Measurements from ENCODE around the gene ACAA2. TPM values are rescaled to one million over a fixed set of nuclear protein-coding genes. Genes with fewer than 3 reads are reported as not detected.
A peak's percentile ranks its signal among the peaks of the same experiment; 100 is the strongest.

Gene ACAA2
- polyA plus RNA-seq, 3 donors = 20.8 to 109 (median 97.6) TPM

DNA sequence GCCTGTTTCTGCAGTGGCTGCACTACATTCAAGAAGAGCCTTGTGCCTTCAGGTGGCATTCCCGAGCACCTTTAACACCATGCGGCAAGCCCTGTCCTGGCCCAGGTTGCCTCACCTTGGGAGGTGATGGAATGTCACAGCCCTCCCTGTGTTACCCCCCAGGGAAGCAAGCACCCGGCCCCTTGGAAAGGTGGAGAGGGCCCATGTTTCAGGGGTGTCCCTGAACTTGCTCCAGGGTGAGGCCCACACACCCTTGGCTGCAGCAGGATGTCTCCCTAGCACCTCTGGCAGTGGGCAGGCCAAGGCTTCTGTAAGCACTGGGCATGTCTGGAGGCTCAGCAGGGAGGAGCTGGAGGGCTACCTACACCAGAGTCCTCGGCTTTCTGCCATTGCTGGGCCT lies 29.3 kb upstream of the ACAA2 start:
- no peaks in the 10 kb centered on the region for H3K27me3 ChIP-seq (ENCODE audit: control insufficient read depth in 2 of 2, insufficient read depth in 2 of 2, low read length in 2 of 2)
- Mint-ChIP-seq H3K9me3 (peaks cover 0 to 1% (median 0%) of the 10 kb centered on the region in 7 donors), H3K27ac (no peak overlapping the region), H3K4me1 (no peaks in the 10 kb centered on the region), H3K36me3 (no peaks in the 10 kb centered on the region), H3K27me3 (ENCODE audit: low read depth in 3 of 3) (peaks cover 0 to 2% (median 1%) of the 10 kb centered on the region in 3 donors), H3K4me3 (no peak overlapping the region)
- no peaks in the 10 kb centered on the region for H3K79me2 ChIP-seq (ENCODE audit: insufficient read depth, low read length)
- TF ChIP-seq, protein P1, sequence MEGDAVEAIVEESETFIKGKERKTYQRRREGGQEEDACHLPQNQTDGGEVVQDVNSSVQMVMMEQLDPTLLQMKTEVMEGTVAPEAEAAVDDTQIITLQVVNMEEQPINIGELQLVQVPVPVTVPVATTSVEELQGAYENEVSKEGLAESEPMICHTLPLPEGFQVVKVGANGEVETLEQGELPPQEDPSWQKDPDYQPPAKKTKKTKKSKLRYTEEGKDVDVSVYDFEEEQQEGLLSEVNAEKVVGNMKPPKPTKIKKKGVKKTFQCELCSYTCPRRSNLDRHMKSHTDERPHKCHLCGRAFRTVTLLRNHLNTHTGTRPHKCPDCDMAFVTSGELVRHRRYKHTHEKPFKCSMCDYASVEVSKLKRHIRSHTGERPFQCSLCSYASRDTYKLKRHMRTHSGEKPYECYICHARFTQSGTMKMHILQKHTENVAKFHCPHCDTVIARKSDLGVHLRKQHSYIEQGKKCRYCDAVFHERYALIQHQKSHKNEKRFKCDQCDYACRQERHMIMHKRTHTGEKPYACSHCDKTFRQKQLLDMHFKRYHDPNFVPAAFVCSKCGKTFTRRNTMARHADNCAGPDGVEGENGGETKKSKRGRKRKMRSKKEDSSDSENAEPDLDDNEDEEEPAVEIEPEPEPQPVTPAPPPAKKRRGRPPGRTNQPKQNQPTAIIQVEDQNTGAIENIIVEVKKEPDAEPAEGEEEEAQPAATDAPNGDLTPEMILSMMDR (IDR thresholded peaks at IDR 0.05) = no peak
- H3K4me2 ChIP-seq (replicated peaks; ENCODE audit: extremely low read depth, low read length, poor library complexity, severe bottlenecking) = no peak overlapping the region
- H3K4me1 ChIP-seq (ENCODE audit: control insufficient read depth in 1 of 2, insufficient read depth in 2 of 2, low read length in 2 of 2) = no peaks in the 10 kb centered on the region
- H3K9me3 ChIP-seq (replicated peaks in 1 of 2; ENCODE audit: control insufficient read depth in 1 of 2, insufficient read depth in 1 of 2, low read length in 2 of 2) = no peaks in the 10 kb centered on the region
- H4K20me1 ChIP-seq (ENCODE audit: insufficient read depth, low read length) = no peaks in the 10 kb centered on the region
- no peak overlapping the region for H3K4me3 ChIP-seq (replicated peaks in 1 of 3; ENCODE audit: low read depth in 2 of 3, low read length in 3 of 3)
- no peak for DNase-seq
- H3K27ac ChIP-seq (ENCODE audit: low read depth in 1 of 2, low read length in 2 of 2) = no peak overlapping the region
- WGBS (ENCODE audit: insufficient coverage) = 78% methylated on average over 2 of the region's 4 CpGs
- intact Hi-C loops (cut with micrococcal nuclease) = no loop called here
- no peak overlapping the region for H3K9ac ChIP-seq (ENCODE audit: insufficient read depth, low read length, poor library complexity, severe bottlenecking)
- H3K36me3 ChIP-seq (replicated peaks in 1 of 2; ENCODE audit: control insufficient read depth in 1 of 2, insufficient read depth in 2 of 2, low read length in 2 of 2) = no peaks in the 10 kb centered on the region
- H2AFZ ChIP-seq (ENCODE audit: insufficient read depth, low read depth, low read length, poor library complexity, severe bottlenecking) = no peak overlapping the region

DNA sequence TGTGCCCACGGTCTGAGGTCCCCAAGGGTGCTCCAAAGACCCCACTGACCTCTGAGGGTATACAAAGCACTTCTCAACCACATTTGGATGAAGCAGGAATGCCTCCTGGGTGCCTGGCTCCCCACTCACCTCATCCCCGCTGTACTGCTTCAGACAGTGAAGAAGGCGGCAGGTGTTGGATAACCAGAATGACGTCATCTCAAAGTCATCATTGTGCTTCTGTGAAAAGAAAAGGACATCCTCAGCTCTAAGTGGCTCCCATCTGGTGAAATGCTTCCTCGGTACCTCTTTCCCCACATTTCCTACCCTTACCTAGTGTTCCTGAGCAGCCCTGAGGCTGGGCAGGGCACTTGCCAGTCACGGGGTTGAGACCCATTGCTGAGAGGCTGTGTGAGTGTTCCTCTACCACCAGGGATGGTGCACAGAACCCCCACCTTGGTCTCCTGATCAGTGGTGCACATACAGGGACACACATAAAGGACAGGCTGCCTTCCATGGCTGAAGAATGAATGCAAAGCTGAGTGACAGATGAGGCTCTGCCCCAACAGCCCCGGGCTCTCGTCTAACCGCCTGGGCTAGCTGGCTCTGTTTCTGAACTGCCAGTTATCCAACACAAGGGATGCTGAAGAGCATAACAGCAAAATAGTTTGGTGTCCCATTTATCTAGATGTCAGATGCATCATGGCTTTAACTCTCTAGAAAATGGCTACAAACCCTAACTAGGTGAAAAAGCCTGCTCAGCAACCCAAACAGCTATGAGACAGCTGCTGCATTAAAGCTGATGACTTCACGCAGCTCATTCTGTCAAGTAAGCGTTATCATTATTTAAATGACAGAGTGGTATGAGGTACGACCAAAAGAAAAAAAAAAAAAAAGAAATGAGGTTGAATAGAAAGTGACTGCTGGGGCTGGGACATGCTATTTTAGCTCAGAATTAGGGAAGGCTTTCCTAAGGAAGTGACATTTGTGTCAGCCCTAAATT lies 28.2 kb upstream of the ACAA2 start:
- Histone ChIP-seq H3K36me3 (replicated peaks in 1 of 2; ENCODE audit: control insufficient read depth in 1 of 2, insufficient read depth in 2 of 2, low read length in 2 of 2) (no peaks in the 10 kb centered on the region), H3K9ac (ENCODE audit: insufficient read depth, low read length, poor library complexity, severe bottlenecking) (no peak overlapping the region), H3K27ac (ENCODE audit: low read depth in 1 of 2, low read length in 2 of 2) (no peak overlapping the region), H3K9me3 (replicated peaks in 1 of 2; ENCODE audit: control insufficient read depth in 1 of 2, insufficient read depth in 1 of 2, low read length in 2 of 2) (no peaks in the 10 kb centered on the region), H3K4me1 (ENCODE audit: control insufficient read depth in 1 of 2, insufficient read depth in 2 of 2, low read length in 2 of 2) (no peaks in the 10 kb centered on the region), H4K20me1 (ENCODE audit: insufficient read depth, low read length) (no peaks in the 10 kb centered on the region), H2AFZ (ENCODE audit: insufficient read depth, low read depth, low read length, poor library complexity, severe bottlenecking) (no peak overlapping the region), H3K27me3 (ENCODE audit: control insufficient read depth in 2 of 2, insufficient read depth in 2 of 2, low read length in 2 of 2) (no peaks in the 10 kb centered on the region), H3K4me2 (replicated peaks; ENCODE audit: extremely low read depth, low read length, poor library complexity, severe bottlenecking) (no peak overlapping the region), H3K4me3 (replicated peaks in 1 of 3; ENCODE audit: low read depth in 2 of 3, low read length in 3 of 3) (no peak overlapping the region), H3K79me2 (ENCODE audit: insufficient read depth, low read length) (no peaks in the 10 kb centered on the region)
- TF ChIP-seq, protein P1 (IDR thresholded peaks at IDR 0.05) = no peak
- intact Hi-C loops (cut with micrococcal nuclease) = no loop called here
- no peak for DNase-seq
- Mint-ChIP-seq H3K4me1 (no peaks in the 10 kb centered on the region), H3K4me3 (no peak overlapping the region), H3K36me3 (no peaks in the 10 kb centered on the region), H3K9me3 (peaks cover 0 to 1% (median 0%) of the 10 kb centered on the region in 7 donors), H3K27ac (peak overlapping the region in 2 of 7 donors; percentile 42 to 62), H3K27me3 (ENCODE audit: low read depth in 3 of 3) (peaks cover 0 to 2% (median 0%) of the 10 kb centered on the region in 3 donors)
- 86% methylated on average over 10 of the region's 12 CpGs for WGBS (ENCODE audit: insufficient coverage)
